Adrenal gland (tissue), 12 donors: ENCODE measurements around the gene DHDDS. TPM values are rescaled to one million over a fixed set of nuclear protein-coding genes. Genes with fewer than 3 reads are reported as not detected.

Source experiments
- DNase-seq, 7 donors: peaks; one replicate each; pipeline ENCODE4 v3.0.0-alpha.2; 2019 to 2020
- H3K27ac ChIP-seq, 5 donors: fragments of 200-600 bp; sonication (generic) in 4 of 5; 1 replicate in 3 of 5; 2 replicates in 2 of 5; pipeline versions ENCODE4 v1.5.1 to v1.8.0; 2016 to 2020; ENCODE audit warnings: mild to moderate bottlenecking in 1 of 5
- H3K27me3 ChIP-seq: fragments of 200-600 bp; 2 replicates; pipeline ENCODE4 v1.8.0; 2021
- H3K36me3 ChIP-seq, 2 donors: fragments of 200-600 bp; replicated peaks in 1 of 2; 1 replicate in 1 of 2; 2 replicates in 1 of 2; pipeline versions ENCODE4 v1.5.1 to v1.8.0; 2018 to 2022
- H3K4me1 ChIP-seq, 2 donors: fragments of 200-600 bp; replicated peaks in 1 of 2; 1 replicate in 1 of 2; 2 replicates in 1 of 2; pipeline versions ENCODE4 v1.5.1 to v1.8.0; 2018 to 2021
- H3K4me3 ChIP-seq, 4 donors: fragments of 200-600 bp; sonication (generic) in 3 of 4; one replicate each; pipeline ENCODE4 v1.5.1; 2016 to 2018
- H3K9me3 ChIP-seq, 3 donors: fragments of 200-600 bp; sonication (generic) in 1 of 3; replicated peaks in 1 of 3; 1 replicate in 2 of 3; 2 replicates in 1 of 3; pipeline versions ENCODE4 v1.5.1 to v1.8.0; 2016 to 2021
- POLR2A ChIP-seq, 2 donors: fragments of 450-650 bp; IDR thresholded peaks; one replicate each; pipeline ENCODE4 v1.6.1; 2017; ENCODE audit warnings: antibody characterized with exemption in 2 of 2, mild to moderate bottlenecking in 2 of 2, moderate library complexity in 1 of 2
- WGBS, 4 donors: extraction: QIAGEN DNeasy Blood & Tissue Kit in 2 of 4; methylation state at CpG; one replicate each; pipeline versions ENCODE4 v1.1.5 to v1.1.7; 2013 to 2017; 5-methylcytosine and 5-hydroxymethylcytosine counted together
- intact Hi-C, 2 donors: fragments of 100-400 bp; cut with DNase I; formaldehyde crosslinking; loops; one replicate each; pipeline versions ENCODE4 v1.14.1 to v1.15.0; 2022 to 2023
- polyA plus RNA-seq, 3 donors: library from polyadenylated mRNA; stranded (reverse); fragments of 200-250 nt in 2 of 3; fragments of 350-450 nt in 1 of 3; fragmentation: Illumina TruSeq in 1 of 3; extraction: RNeasy Lipid Tissue Mini Kit (QIAGEN cat#74804) in 1 of 3; gene quantifications; one replicate each; pipeline ENCODE4 v1.2.3, GENCODE V29; 2013 to 2014
- total RNA-seq, 9 donors: library from RNA; depleted of rRNA in 4 of 9; stranded (reverse); fragments of >200 nt in 4 of 9; fragments of 120-200 nt in 1 of 9; fragmentation: NEBNext Ultra II Directional in 1 of 9; extraction: Animal tissue kit (Norgen Biotek cat#: 25700) in 1 of 9; gene quantifications; one replicate each; pipeline versions ENCODE4 v1.1.0 to v1.2.4, GENCODE V29; 2013 to 2023
- TF ChIP-seq, protein P1 (sequence below), 6 experiments: fragments of 450-650 bp in 4 of 6; fragments of 200-600 bp in 2 of 6; sonication (generic) in 1 of 6; IDR thresholded peaks; 1 replicate in 5 of 6; 2 replicates in 1 of 6; pipeline versions ENCODE4 v1.5.1 to v1.8.0; 2016 to 2021; ENCODE audit warnings: antibody characterized with exemption in 6 of 6, mild to moderate bottlenecking in 2 of 6, moderate library complexity in 1 of 6
- donor health status: healthy with polysubstance abuse.
- donor health status: Bipolar disorder and iron deficiency.
- donor health status: DM: yes; HTN: yes; CAD: no.
- donor health status: DM: no; HTN: no; CAD: no.
- donor health status: DM: no; HTN: no; CAD: no.
- donor health status: DM: yes; HTN: yes; CAD: no.

The DHDDS gene
- total and polyA plus RNA-seq, 12 donors: 24.0 to 77.2 (median 43.7) TPM

DNA sequence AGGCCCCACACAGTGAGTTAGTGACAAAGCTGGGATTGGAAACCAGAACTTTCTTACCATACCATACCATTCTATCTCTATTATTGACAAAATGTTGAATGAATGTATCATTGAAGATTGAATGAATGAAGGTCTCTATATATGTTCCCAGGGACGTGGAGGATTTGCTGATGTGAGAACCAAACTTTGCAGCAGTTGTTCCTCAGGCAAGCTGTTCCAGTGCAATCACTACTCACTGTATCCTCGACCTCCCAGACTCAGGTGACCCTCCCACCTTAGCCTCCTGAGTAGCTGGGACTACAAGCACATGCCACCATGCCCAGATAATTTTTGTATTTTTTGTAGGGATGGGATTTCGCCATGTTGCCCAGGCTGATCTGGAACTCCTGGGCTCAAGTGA lies 33.1 kb upstream of the DHDDS start:
- 68 to 92% (median 80%) methylated on average over 3 of the region's 3 CpGs for WGBS, 4 donors
- Histone ChIP-seq H3K27ac (no peak overlapping the region), H3K4me1 (no peaks in the 10 kb centered on the region), H3K27me3 (no peaks in the 10 kb centered on the region), H3K4me3 (no peak overlapping the region), H3K9me3 (no peaks in the 10 kb centered on the region), H3K36me3 (no peaks in the 10 kb centered on the region)
- no peak for TF ChIP-seq POLR2A (IDR thresholded peaks at IDR 0.05)
- TF ChIP-seq, protein P1, sequence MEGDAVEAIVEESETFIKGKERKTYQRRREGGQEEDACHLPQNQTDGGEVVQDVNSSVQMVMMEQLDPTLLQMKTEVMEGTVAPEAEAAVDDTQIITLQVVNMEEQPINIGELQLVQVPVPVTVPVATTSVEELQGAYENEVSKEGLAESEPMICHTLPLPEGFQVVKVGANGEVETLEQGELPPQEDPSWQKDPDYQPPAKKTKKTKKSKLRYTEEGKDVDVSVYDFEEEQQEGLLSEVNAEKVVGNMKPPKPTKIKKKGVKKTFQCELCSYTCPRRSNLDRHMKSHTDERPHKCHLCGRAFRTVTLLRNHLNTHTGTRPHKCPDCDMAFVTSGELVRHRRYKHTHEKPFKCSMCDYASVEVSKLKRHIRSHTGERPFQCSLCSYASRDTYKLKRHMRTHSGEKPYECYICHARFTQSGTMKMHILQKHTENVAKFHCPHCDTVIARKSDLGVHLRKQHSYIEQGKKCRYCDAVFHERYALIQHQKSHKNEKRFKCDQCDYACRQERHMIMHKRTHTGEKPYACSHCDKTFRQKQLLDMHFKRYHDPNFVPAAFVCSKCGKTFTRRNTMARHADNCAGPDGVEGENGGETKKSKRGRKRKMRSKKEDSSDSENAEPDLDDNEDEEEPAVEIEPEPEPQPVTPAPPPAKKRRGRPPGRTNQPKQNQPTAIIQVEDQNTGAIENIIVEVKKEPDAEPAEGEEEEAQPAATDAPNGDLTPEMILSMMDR (IDR thresholded peaks at IDR 0.05): no peak
- intact Hi-C loops: no loop called here
- no peak for DNase-seq

DNA sequence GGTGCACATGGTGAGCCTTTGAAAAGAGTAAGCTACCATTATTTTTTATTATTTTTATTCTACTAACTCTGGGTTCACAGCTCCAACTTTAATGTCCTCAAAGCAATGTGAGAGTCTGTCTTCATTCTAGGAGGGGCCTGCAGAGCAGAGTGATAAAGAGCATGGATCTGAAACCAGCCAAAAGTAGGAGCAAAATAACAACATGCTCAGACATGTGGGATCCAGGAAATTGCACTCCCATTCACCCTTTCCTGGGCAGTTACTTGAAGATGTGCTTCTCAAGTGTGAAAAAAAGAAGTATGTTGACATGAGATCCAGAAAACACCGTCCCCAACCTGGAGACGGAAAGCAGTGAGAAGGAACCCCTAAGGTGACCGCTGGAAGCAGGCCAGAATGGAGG lies 30.2 kb upstream of the DHDDS start:
- no peak overlapping the region for H3K27ac ChIP-seq
- no peaks in the 10 kb centered on the region for H3K9me3 ChIP-seq
- no peaks in the 10 kb centered on the region for H3K27me3 ChIP-seq
- intact Hi-C loops: no loop called here
- H3K4me3 ChIP-seq: no peak overlapping the region
- H3K36me3 ChIP-seq: no peaks in the 10 kb centered on the region
- H3K4me1 ChIP-seq: no peaks in the 10 kb centered on the region
- 81 to 89% (median 83%) methylated on average over 3 of the region's 3 CpGs for WGBS, 4 donors
- TF ChIP-seq POLR2A (IDR thresholded peaks at IDR 0.05): no peak
- TF ChIP-seq, protein P1 (IDR thresholded peaks at IDR 0.05): no peak
- no peak for DNase-seq

- Histone ChIP-seq H3K27ac (no peak overlapping the region), H3K4me1 (no peaks in the 10 kb centered on the region), H3K36me3 (no peaks in the 10 kb centered on the region), H3K27me3 (no peaks in the 10 kb centered on the region), H3K4me3 (no peak overlapping the region), H3K9me3 (no peaks in the 10 kb centered on the region)
- 14 to 24% (median 17%) methylated on average over 3 to 4 of the region's 4 CpGs for WGBS, 4 donors
- no peak for TF ChIP-seq POLR2A (IDR thresholded peaks at IDR 0.05)
- TF ChIP-seq, protein P1 (IDR thresholded peaks at IDR 0.05): no peak
- intact Hi-C loops: no loop called here
- DNase-seq: no peak
These were observed 28.5 kb upstream of the DHDDS start for GRCh38 chr1:26403656-26404055.

- no peaks in the 10 kb centered on the region for H3K27me3 ChIP-seq
- WGBS, 4 donors: 59 to 82% (median 69%) methylated on average over 2 of the region's 2 CpGs
These were observed 27.5 kb upstream of the DHDDS start for GRCh38 chr1:26404641-26405040.

More at GRCh38 chr1:26404641-26405040, 27.5 kb upstream of the DHDDS start:
- H3K4me1 ChIP-seq: no peaks in the 10 kb centered on the region
- intact Hi-C loops: no loop called here
- H3K36me3 ChIP-seq: no peaks in the 10 kb centered on the region
- TF ChIP-seq, protein P1 (IDR thresholded peaks at IDR 0.05): no peak
- TF ChIP-seq POLR2A (IDR thresholded peaks at IDR 0.05): no peak
- H3K4me3 ChIP-seq: no peak overlapping the region
- DNase-seq: no peak
- no peak overlapping the region for H3K27ac ChIP-seq
- no peaks in the 10 kb centered on the region for H3K9me3 ChIP-seq
